WI38 (cell line): ENCODE data around the gene TACR3.
"Not testable (repeated sequence)": the region's sequence is repeated elsewhere in the genome, so short reads cannot be mapped to it uniquely, and the experiment has no call there.

Experiments
- H3K4me3 ChIP-seq: 2 replicates; pipeline ENCODE4 v1.5.1; 2011; ENCODE audit warnings: low read depth, mild to moderate bottlenecking, control low read depth, low read length
- TF ChIP-seq, protein P1 (sequence below): IDR thresholded peaks from 2 replicates; pipeline ENCODE4 v1.5.1; 2012; ENCODE audit warnings: low read depth, mild to moderate bottlenecking, control low read depth, low read length

TACR3 gene

GRCh38 chr4:103645991-103646390, 73.8 kb downstream of the TACR3 start:
- H3K4me3 ChIP-seq = no peak overlapping the region
- TF ChIP-seq, protein P1, sequence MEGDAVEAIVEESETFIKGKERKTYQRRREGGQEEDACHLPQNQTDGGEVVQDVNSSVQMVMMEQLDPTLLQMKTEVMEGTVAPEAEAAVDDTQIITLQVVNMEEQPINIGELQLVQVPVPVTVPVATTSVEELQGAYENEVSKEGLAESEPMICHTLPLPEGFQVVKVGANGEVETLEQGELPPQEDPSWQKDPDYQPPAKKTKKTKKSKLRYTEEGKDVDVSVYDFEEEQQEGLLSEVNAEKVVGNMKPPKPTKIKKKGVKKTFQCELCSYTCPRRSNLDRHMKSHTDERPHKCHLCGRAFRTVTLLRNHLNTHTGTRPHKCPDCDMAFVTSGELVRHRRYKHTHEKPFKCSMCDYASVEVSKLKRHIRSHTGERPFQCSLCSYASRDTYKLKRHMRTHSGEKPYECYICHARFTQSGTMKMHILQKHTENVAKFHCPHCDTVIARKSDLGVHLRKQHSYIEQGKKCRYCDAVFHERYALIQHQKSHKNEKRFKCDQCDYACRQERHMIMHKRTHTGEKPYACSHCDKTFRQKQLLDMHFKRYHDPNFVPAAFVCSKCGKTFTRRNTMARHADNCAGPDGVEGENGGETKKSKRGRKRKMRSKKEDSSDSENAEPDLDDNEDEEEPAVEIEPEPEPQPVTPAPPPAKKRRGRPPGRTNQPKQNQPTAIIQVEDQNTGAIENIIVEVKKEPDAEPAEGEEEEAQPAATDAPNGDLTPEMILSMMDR = no peak

DNA sequence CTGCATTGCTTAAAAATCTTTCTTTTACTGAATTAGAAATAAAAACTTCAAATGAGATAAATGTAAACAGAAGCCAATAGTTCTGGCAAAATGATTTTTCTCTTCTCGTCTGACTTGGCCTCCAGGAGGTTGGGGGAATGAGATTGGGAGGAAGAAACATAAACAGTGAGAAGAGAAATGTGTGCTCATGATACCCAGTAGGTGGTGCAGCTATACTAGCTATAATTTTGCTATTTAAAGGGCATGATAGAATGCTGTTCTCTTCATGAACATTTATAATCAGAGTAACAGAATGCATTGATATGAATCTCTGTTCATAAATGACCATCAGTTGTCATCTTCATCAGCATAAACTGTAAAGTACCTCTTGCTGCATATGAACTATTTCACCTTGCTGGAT, 85.5 kb downstream of the TACR3 start:
- no peak overlapping the region for H3K4me3 ChIP-seq
- TF ChIP-seq, protein P1 = no peak

DNA sequence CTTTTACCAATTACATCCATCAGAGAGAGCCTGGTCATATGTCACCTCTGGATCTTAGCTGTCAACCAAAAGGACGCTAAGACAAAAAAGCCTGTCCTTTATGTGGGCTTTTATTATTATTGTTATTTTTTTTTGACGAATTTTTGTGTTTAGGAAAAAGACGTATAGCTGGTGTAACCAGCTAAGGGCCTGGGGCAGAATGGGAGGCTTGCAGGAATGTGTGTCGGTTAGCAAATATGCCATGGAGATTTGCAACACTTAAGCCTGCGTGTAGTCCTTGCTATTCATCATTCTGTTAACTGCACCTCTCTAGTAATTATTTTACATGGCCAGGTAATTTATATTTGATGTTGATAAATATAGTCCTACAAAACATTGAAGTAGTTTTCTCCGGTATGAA, 93.5 kb downstream of the TACR3 start:
- no peak overlapping the region for H3K4me3 ChIP-seq
- TF ChIP-seq, protein P1 = no peak

DNA sequence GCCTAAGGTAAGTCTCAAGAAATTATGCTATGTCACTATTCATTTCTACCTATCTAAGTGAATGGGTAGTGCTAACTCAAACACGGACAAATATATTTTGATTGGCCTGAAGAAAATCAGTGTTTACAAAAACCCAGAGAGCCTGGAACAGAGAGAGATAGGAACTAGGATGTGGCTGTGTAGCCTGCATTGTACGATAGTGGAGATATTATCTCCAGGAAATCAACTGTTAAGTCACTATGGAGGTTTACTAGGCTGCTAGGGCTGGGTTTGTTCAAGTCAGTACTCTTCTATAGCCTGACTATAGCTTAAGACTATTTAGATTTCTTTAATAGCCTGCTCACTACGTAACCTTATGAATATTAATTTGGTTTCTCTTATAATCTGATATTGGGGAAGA, 127.9 kb downstream of the TACR3 start:
- H3K4me3 ChIP-seq = no peak overlapping the region
- TF ChIP-seq, protein P1 = no peak

GRCh38 chr4:103567591-103567990, 152.2 kb downstream of the TACR3 start:
- TF ChIP-seq, protein P1 = no peak
- no peak overlapping the region for H3K4me3 ChIP-seq

GRCh38 chr4:103559178-103559577, 160.6 kb downstream of the TACR3 start:
- H3K4me3 ChIP-seq = not testable (repeated sequence)
